SK-N-SH (cell line): Measurements from ENCODE around the gene RABIF. TPM values are rescaled to one million over a fixed set of nuclear protein-coding genes. Genes with fewer than 3 reads are reported as not detected.

Experiments used
- CTCF ChIA-PET: fragments of 300-600, 350-600 bp; formaldehyde crosslinking; extraction: SDS; loops from one replicate; lab custom pipeline; 2021; lab: Yijun Ruan, JAX
- POLR2A ChIA-PET: fragments of 350-600 bp; sonication (Branson Sonifier 250); formaldehyde crosslinking; extraction: SDS; loops from one replicate; lab custom pipeline; 2020; ENCODE audit warnings: antibody characterized with exemption, inconsistent platforms; lab: Yijun Ruan, JAX
- DNase-seq: peaks from one replicate; pipeline ENCODE4 v3.0.0; 2012
- H2AFZ ChIP-seq: fragments of 200-600 bp; sonication (generic); 2 replicates; pipeline ENCODE4 v1.8.1; 2016; ENCODE audit warnings: antibody characterized with exemption, mild to moderate bottlenecking, low read depth
- H3F3A ChIP-seq: fragments of 200-600 bp; sonication (generic); replicated peaks from 2 replicates; pipeline ENCODE3; 2016; ENCODE audit warnings: antibody characterized with exemption, mild to moderate bottlenecking; ENCODE audit not compliant: insufficient read depth
- H3K27ac ChIP-seq, 2 experiments: fragments of 200-500 bp in 1 of 2; fragments of 200-600 bp in 1 of 2; sonication (Bioruptor generic) in 1 of 2; sonication (generic), shearing (Covaris generic) in 1 of 2; 2 replicates each; pipeline versions ENCODE4 v1.5.1 to v1.6.1; 2014 to 2016; ENCODE audit warnings: low read depth in 2 of 2, inconsistent platforms in 1 of 2, low read length in 1 of 2, mild to moderate bottlenecking in 1 of 2, mixed read lengths in 1 of 2
- H3K27me3 ChIP-seq: fragments of 200-600 bp; sonication (generic), shearing (Covaris generic); 2 replicates; pipeline ENCODE4 v1.6.1; 2016; ENCODE audit warnings: mixed run types; ENCODE audit not compliant: insufficient read depth
- H3K36me3 ChIP-seq, 2 experiments: fragments of 200-500 bp in 1 of 2; fragments of 200-600 bp in 1 of 2; sonication (Bioruptor generic) in 1 of 2; sonication (generic) in 1 of 2; replicated peaks in 1 of 2; 2 replicates each; pipeline versions ENCODE3 to v1.5.1; 2014 to 2016; ENCODE audit warnings: low read length in 1 of 2, mild to moderate bottlenecking in 1 of 2; ENCODE audit not compliant: insufficient read depth in 2 of 2, control insufficient read depth in 1 of 2
- H3K4me1 ChIP-seq, 2 experiments: fragments of 200-500 bp in 1 of 2; fragments of 200-600 bp in 1 of 2; sonication (Bioruptor generic) in 1 of 2; sonication (generic), shearing (Covaris generic) in 1 of 2; 2 replicates each; pipeline versions ENCODE4 v1.5.1 to v1.6.1; 2014 to 2016; ENCODE audit warnings: low read depth in 1 of 2, low read length in 1 of 2, mixed run types in 1 of 2; ENCODE audit not compliant: insufficient read depth in 2 of 2, control insufficient read depth in 1 of 2
- H3K4me2 ChIP-seq: fragments of 200-600 bp; sonication (generic), shearing (Covaris generic); 2 replicates; pipeline ENCODE4 v1.6.1; 2017; ENCODE audit warnings: mixed run types
- H3K4me3 ChIP-seq, 2 experiments: fragments of 200-500 bp in 1 of 2; fragments of 200-600 bp in 1 of 2; sonication (Bioruptor generic) in 1 of 2; sonication (generic), shearing (Covaris generic) in 1 of 2; 2 replicates each; pipeline versions ENCODE4 v1.5.1 to v1.8.1; 2014 to 2016; ENCODE audit warnings: low read depth in 2 of 2, inconsistent platforms in 1 of 2, low read length in 1 of 2, mild to moderate bottlenecking in 1 of 2, mixed read lengths in 1 of 2, moderate library complexity in 1 of 2
- H3K79me2 ChIP-seq: fragments of 200-600 bp; sonication (generic); 2 replicates; pipeline ENCODE4 v1.8.1; 2017; ENCODE audit warnings: mild to moderate bottlenecking; ENCODE audit not compliant: insufficient read depth
- H3K9ac ChIP-seq: fragments of 200-600 bp; sonication (generic); 2 replicates; pipeline ENCODE4 v1.6.1; 2017; ENCODE audit warnings: mixed run types
- H3K9me2 ChIP-seq: fragments of 200-600 bp; sonication (generic); 2 replicates; pipeline ENCODE4 v1.6.1; 2017; ENCODE audit warnings: mixed run types
- H3K9me3 ChIP-seq: fragments of 200-600 bp; sonication (generic); 2 replicates; pipeline ENCODE4 v1.6.1; 2017; ENCODE audit warnings: mixed run types, mild to moderate bottlenecking, moderate library complexity
- H4K20me1 ChIP-seq: fragments of 200-600 bp; sonication (generic); 2 replicates; pipeline ENCODE4 v1.6.1; 2017; ENCODE audit warnings: mild to moderate bottlenecking, mixed run types; ENCODE audit not compliant: insufficient read depth
- ELF1 ChIP-seq: IDR thresholded peaks from 2 replicates; pipeline ENCODE4 v1.4.0; 2012
- EP300 ChIP-seq, 2 experiments: IDR thresholded peaks; 2 replicates each; pipeline versions ENCODE4 v1.4.0 to v1.6.1; 2012; ENCODE audit warnings: borderline replicate concordance in 1 of 2, low read depth in 1 of 2, low read length in 1 of 2
- FOSL2 ChIP-seq: IDR thresholded peaks from 2 replicates; pipeline ENCODE4 v1.4.0; 2012; ENCODE audit warnings: low read depth, mild to moderate bottlenecking, moderate library complexity, borderline replicate concordance
- FOXJ3 ChIP-seq: sonication (generic); formaldehyde crosslinking; IDR thresholded peaks from 2 replicates; pipeline ENCODE4 v1.5.1; 2020; ENCODE audit warnings: mild to moderate bottlenecking, missing genetic modification reagents
- GABPA ChIP-seq: IDR thresholded peaks from 2 replicates; pipeline ENCODE4 v1.4.0; 2012; ENCODE audit warnings: low read depth, mild to moderate bottlenecking
- GATA2 ChIP-seq: sonication (generic); formaldehyde crosslinking; IDR thresholded peaks from 2 replicates; pipeline ENCODE4 v1.5.0; 2020; ENCODE audit warnings: mild to moderate bottlenecking, missing genetic modification reagents
- JUND ChIP-seq: IDR thresholded peaks from 2 replicates; pipeline ENCODE4 v1.4.0; 2012
- MEF2A ChIP-seq: IDR thresholded peaks from 2 replicates; pipeline ENCODE4 v1.4.0; 2012; ENCODE audit warnings: low read depth, borderline replicate concordance
- MXI1 ChIP-seq: IDR thresholded peaks from 2 replicates; pipeline ENCODE4 v1.6.1; 2012; ENCODE audit warnings: mild to moderate bottlenecking, low read depth, low read length, improper control_type of control experiment
- NFIC ChIP-seq: IDR thresholded peaks from 2 replicates; pipeline ENCODE4 v1.4.0; 2012; ENCODE audit warnings: borderline replicate concordance
- POLR2AphosphoS5 ChIP-seq: IDR thresholded peaks from 2 replicates; pipeline ENCODE4 v1.6.1; 2012; ENCODE audit warnings: low read depth, low read length
- RAD21 ChIP-seq: IDR thresholded peaks from 2 replicates; pipeline ENCODE4 v1.6.1; 2012; ENCODE audit warnings: mild to moderate bottlenecking, low read length
- RFX5 ChIP-seq: IDR thresholded peaks from 2 replicates; pipeline ENCODE4 v1.6.1; 2012; ENCODE audit warnings: mild to moderate bottlenecking, improper control_type of control experiment, low read length
- RXRA ChIP-seq: IDR thresholded peaks from 2 replicates; pipeline ENCODE4 v1.4.0; 2012; ENCODE audit warnings: low read depth, mild to moderate bottlenecking, borderline replicate concordance
- SIN3A ChIP-seq: IDR thresholded peaks from 2 replicates; pipeline ENCODE4 v1.6.1; 2012; ENCODE audit warnings: low read depth, mild to moderate bottlenecking, low read length, moderate library complexity, borderline replicate concordance
- TAF1 ChIP-seq: IDR thresholded peaks from 2 replicates; pipeline ENCODE4 v1.6.1; 2012; ENCODE audit warnings: low read depth, mild to moderate bottlenecking, low read length, moderate library complexity, borderline replicate concordance
- TCF12 ChIP-seq: IDR thresholded peaks from 2 replicates; pipeline ENCODE4 v1.4.0; 2012
- WGBS: methylation state at CpG from one replicate; pipeline ENCODE4 v1.1.6; 2017; ENCODE audit warnings: low lambda C conversion rate; 5-methylcytosine and 5-hydroxymethylcytosine counted together
- polyA plus RNA-seq, 3 experiments: library from polyadenylated mRNA; depleted of rRNA; stranded (reverse); fragments of >200 nt; gene quantifications; 2 replicates each; pipeline ENCODE4 v1.2.3, GENCODE V29; 2012
- TF ChIP-seq, protein P1 (sequence below): fragments of 150-350 bp; IDR thresholded peaks from 2 replicates; pipeline ENCODE4 v1.6.1; 2017; ENCODE audit warnings: antibody characterized with exemption, low read length, low read depth, borderline replicate concordance
- TF ChIP-seq, protein P2 (sequence below): IDR thresholded peaks from 2 replicates; pipeline ENCODE4 v1.4.0; 2012; ENCODE audit warnings: low read depth, borderline replicate concordance
- TF ChIP-seq, protein P3 (sequence below): IDR thresholded peaks from 2 replicates; pipeline ENCODE4; 2012

RABIF gene
- polyA plus RNA-seq, 1 of the 3 experiments (the other 2 are of a cell fraction) = 10.7 TPM

DNA sequence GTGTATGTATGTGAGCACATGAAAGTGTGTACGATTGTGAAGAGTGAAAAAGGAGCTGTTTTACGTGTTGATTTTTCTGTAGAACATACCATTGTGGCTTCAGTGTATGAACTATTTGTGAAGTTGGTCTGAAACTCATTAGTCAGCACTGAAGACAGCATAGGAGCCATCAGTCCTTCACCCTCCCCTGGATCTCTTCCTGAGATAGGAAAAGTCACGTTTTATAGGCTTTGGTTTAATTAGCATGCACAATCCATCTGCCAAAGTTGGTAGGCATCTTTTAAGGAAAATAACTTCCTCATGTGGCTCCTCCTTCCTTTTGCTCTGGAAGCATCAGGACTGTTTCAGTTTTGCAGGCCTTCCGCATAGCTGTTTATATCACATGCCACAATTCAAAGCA lies 1.4 kb upstream of the RABIF start:
- TF ChIP-seq GATA2 (CRISPR knock-in tag) = no peak
- no peak for TF ChIP-seq RFX5
- TF ChIP-seq MEF2A = no peak
- TF ChIP-seq SIN3A = no peak
- TF ChIP-seq, protein P1, sequence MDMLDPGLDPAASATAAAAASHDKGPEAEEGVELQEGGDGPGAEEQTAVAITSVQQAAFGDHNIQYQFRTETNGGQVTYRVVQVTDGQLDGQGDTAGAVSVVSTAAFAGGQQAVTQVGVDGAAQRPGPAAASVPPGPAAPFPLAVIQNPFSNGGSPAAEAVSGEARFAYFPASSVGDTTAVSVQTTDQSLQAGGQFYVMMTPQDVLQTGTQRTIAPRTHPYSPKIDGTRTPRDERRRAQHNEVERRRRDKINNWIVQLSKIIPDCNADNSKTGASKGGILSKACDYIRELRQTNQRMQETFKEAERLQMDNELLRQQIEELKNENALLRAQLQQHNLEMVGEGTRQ = no peak
- no peak for TF ChIP-seq RXRA
- TF ChIP-seq NFIC = no peak
- TF ChIP-seq POLR2AphosphoS5 = no peak
- no peak for TF ChIP-seq MXI1
- no peak for TF ChIP-seq EP300 (IDR thresholded peaks at IDR 0.05; ENCODE audit: borderline replicate concordance in 1 of 2, low read depth in 1 of 2, low read length in 1 of 2)
- TF ChIP-seq RAD21 = no peak
- TF ChIP-seq ELF1 = no peak
- TF ChIP-seq, protein P2, sequence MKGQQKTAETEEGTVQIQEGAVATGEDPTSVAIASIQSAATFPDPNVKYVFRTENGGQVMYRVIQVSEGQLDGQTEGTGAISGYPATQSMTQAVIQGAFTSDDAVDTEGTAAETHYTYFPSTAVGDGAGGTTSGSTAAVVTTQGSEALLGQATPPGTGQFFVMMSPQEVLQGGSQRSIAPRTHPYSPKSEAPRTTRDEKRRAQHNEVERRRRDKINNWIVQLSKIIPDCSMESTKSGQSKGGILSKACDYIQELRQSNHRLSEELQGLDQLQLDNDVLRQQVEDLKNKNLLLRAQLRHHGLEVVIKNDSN = no peak
- TF ChIP-seq GABPA = no peak
- no peak for TF ChIP-seq JUND
- no peak for TF ChIP-seq FOXJ3 (CRISPR knock-in tag)
- TF ChIP-seq TAF1 = no peak
- no peak for TF ChIP-seq FOSL2
- TF ChIP-seq, protein P3, sequence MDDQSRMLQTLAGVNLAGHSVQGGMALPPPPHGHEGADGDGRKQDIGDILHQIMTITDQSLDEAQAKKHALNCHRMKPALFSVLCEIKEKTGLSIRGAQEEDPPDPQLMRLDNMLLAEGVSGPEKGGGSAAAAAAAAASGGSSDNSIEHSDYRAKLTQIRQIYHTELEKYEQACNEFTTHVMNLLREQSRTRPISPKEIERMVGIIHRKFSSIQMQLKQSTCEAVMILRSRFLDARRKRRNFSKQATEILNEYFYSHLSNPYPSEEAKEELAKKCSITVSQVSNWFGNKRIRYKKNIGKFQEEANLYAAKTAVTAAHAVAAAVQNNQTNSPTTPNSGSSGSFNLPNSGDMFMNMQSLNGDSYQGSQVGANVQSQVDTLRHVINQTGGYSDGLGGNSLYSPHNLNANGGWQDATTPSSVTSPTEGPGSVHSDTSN = no peak
- TF ChIP-seq TCF12 = no peak
- Histone ChIP-seq H3F3A (peaks cover 40% of the 10 kb centered on the region), H3K4me3 (no peak overlapping the region), H3K79me2 (peaks cover 25% of the 10 kb centered on the region), H3K27me3 (no peaks in the 10 kb centered on the region), H3K9ac (no peak overlapping the region), H4K20me1 (no peaks in the 10 kb centered on the region), H3K27ac (no peak overlapping the region), H3K9me3 (no peaks in the 10 kb centered on the region), H3K36me3 (peaks cover 34 to 53% of the 10 kb centered on the region in 2 experiments), H3K4me1 (peaks cover 0 to 8% of the 10 kb centered on the region in 2 experiments; a peak in 2 of 4 replicates), H3K9me2 (no peaks in the 10 kb centered on the region), H3K4me2 (no peak overlapping the region), H2AFZ (no peak overlapping the region)
- no peak for DNase-seq
- POLR2A ChIA-PET = no interaction called here
- 84% methylated on average over 4 of the region's 4 CpGs for WGBS
- CTCF ChIA-PET = no interaction called here
